ENCODE measurements around the gene YARS1.

Gene YARS1

GRCh38 chr1:32775640-32776337, 41.4 kb downstream of the YARS1 start:
- no peak for TF ChIP-seq CTCF (IDR thresholded peaks at IDR 0.05; ENCODE audit: low read depth, low read length)
- TF ChIP-seq EZH2phosphoT487 (IDR thresholded peaks at IDR 0.05; ENCODE audit: low read depth): no peak
- H3K4me3 ChIP-seq (ENCODE audit: low read length): no peak overlapping the region
- H3K9me3 ChIP-seq (ENCODE audit: insufficient read depth, low read length): no peaks in the 10 kb centered on the region
- H2AFZ ChIP-seq (ENCODE audit: low read depth, low read length): no peak overlapping the region
- H3K9ac ChIP-seq (ENCODE audit: low read length): no peak overlapping the region
- no peaks in the 10 kb centered on the region for H3K4me1 ChIP-seq (ENCODE audit: low read length)
- H3K36me3 ChIP-seq (replicated peaks; ENCODE audit: low read depth, low read length): peaks cover 22% of the 10 kb centered on the region
- no peak overlapping the region for H3K4me2 ChIP-seq (ENCODE audit: low read length)
- H3K79me2 ChIP-seq (ENCODE audit: low read length): no peaks in the 10 kb centered on the region
- no peaks in the 10 kb centered on the region for H3K27me3 ChIP-seq (ENCODE audit: low read depth, low read length)
- no peak overlapping the region for H3K27ac ChIP-seq (ENCODE audit: low read length)
- no peaks in the 10 kb centered on the region for H4K20me1 ChIP-seq (ENCODE audit: insufficient read depth, low read length)

- H4K20me1 ChIP-seq (ENCODE audit: insufficient read depth, low read length): no peaks in the 10 kb centered on the region
- no peak overlapping the region for H3K4me2 ChIP-seq (ENCODE audit: low read length)
- no peaks in the 10 kb centered on the region for H3K79me2 ChIP-seq (ENCODE audit: low read length)
- no peaks in the 10 kb centered on the region for H3K27me3 ChIP-seq (ENCODE audit: low read depth, low read length)
- no peak overlapping the region for H2AFZ ChIP-seq (ENCODE audit: low read depth, low read length)
- H3K36me3 ChIP-seq (replicated peaks; ENCODE audit: low read depth, low read length): peaks cover 17% of the 10 kb centered on the region
- no peaks in the 10 kb centered on the region for H3K4me1 ChIP-seq (ENCODE audit: low read length)
- H3K4me3 ChIP-seq (ENCODE audit: low read length): no peak overlapping the region
- TF ChIP-seq CTCF (IDR thresholded peaks at IDR 0.05; ENCODE audit: low read depth, low read length) (no peak), EZH2phosphoT487 (IDR thresholded peaks at IDR 0.05; ENCODE audit: low read depth) (no peak)
- no peak overlapping the region for H3K9ac ChIP-seq (ENCODE audit: low read length)
- H3K9me3 ChIP-seq (ENCODE audit: insufficient read depth, low read length): no peaks in the 10 kb centered on the region
- no peak overlapping the region for H3K27ac ChIP-seq (ENCODE audit: low read length)
Measured at GRCh38 chr1:32774950-32775634, 42.1 kb downstream of the YARS1 start.

GRCh38 chr1:32774464-32774808, 42.7 kb downstream of the YARS1 start:
- H3K4me2 ChIP-seq (ENCODE audit: low read length): no peak overlapping the region
- no peak overlapping the region for H3K27ac ChIP-seq (ENCODE audit: low read length)
- no peaks in the 10 kb centered on the region for H4K20me1 ChIP-seq (ENCODE audit: insufficient read depth, low read length)
- no peaks in the 10 kb centered on the region for H3K27me3 ChIP-seq (ENCODE audit: low read depth, low read length)
- H3K9ac ChIP-seq (ENCODE audit: low read length): no peak overlapping the region
- H3K9me3 ChIP-seq (ENCODE audit: insufficient read depth, low read length): no peaks in the 10 kb centered on the region
- TF ChIP-seq EZH2phosphoT487 (IDR thresholded peaks at IDR 0.05; ENCODE audit: low read depth) (no peak), CTCF (IDR thresholded peaks at IDR 0.05; ENCODE audit: low read depth, low read length) (no peak)
- H3K79me2 ChIP-seq (ENCODE audit: low read length): no peaks in the 10 kb centered on the region
- H3K4me1 ChIP-seq (ENCODE audit: low read length): no peaks in the 10 kb centered on the region
- H3K36me3 ChIP-seq (replicated peaks; ENCODE audit: low read depth, low read length): peaks cover 12% of the 10 kb centered on the region
- H2AFZ ChIP-seq (ENCODE audit: low read depth, low read length): no peak overlapping the region
- H3K4me3 ChIP-seq (ENCODE audit: low read length): no peak overlapping the region

GRCh38 chr1:32773764-32774463, 43.2 kb downstream of the YARS1 start:
- no peak overlapping the region for H3K9ac ChIP-seq (ENCODE audit: low read length)
- no peaks in the 10 kb centered on the region for H3K79me2 ChIP-seq (ENCODE audit: low read length)
- H2AFZ ChIP-seq (ENCODE audit: low read depth, low read length): no peak overlapping the region
- H3K27me3 ChIP-seq (ENCODE audit: low read depth, low read length): no peaks in the 10 kb centered on the region
- TF ChIP-seq CTCF (IDR thresholded peaks at IDR 0.05; ENCODE audit: low read depth, low read length) (no peak), EZH2phosphoT487 (IDR thresholded peaks at IDR 0.05; ENCODE audit: low read depth) (no peak)
- H3K4me1 ChIP-seq (ENCODE audit: low read length): no peaks in the 10 kb centered on the region
- H3K27ac ChIP-seq (ENCODE audit: low read length): no peak overlapping the region
- no peak overlapping the region for H3K4me2 ChIP-seq (ENCODE audit: low read length)
- no peak overlapping the region for H3K4me3 ChIP-seq (ENCODE audit: low read length)
- H3K36me3 ChIP-seq (replicated peaks; ENCODE audit: low read depth, low read length): peaks cover 8% of the 10 kb centered on the region
- H3K9me3 ChIP-seq (ENCODE audit: insufficient read depth, low read length): no peaks in the 10 kb centered on the region
- H4K20me1 ChIP-seq (ENCODE audit: insufficient read depth, low read length): no peaks in the 10 kb centered on the region

Measured in OCI-LY3 (cell line).